Measurements from ENCODE around the gene SRMS. TPM values are rescaled to one million over a fixed set of nuclear protein-coding genes. Genes with fewer than 3 reads are reported as not detected.
A peak's percentile ranks its signal among the peaks of the same experiment; 100 is the strongest.
"Not testable (repeated sequence)": the region's sequence is repeated elsewhere in the genome, so short reads cannot be mapped to it uniquely, and the experiment has no call there.

The SRMS gene
- total RNA-seq, 2 donors from 2014 or later, result not detected

GRCh38 chr20:63568170-63568981 is 20.8 kb upstream of the SRMS start:
- DNase-seq (no peak), ATAC-seq (peak; percentile 2)
- intact Hi-C loops (cut with DNase I), result no loop called here

- ATAC-seq (peak; percentile 33 to 50), DNase-seq (peak; percentile 65)
- intact Hi-C loops (cut with DNase I), result no loop called here
Measured at GRCh38 chr20:63567386-63568169, 20.0 kb upstream of the SRMS start.

GRCh38 chr20:63567136-63567385 is 19.5 kb upstream of the SRMS start:
- intact Hi-C loops (cut with DNase I), result no loop called here
- no peak for DNase-seq
- peak; percentile 2 for ATAC-seq

- intact Hi-C loops (cut with DNase I), result no loop called here
- ATAC-seq (no peak), DNase-seq (no peak)
Measured at GRCh38 chr20:63566395-63567135, 19.0 kb upstream of the SRMS start.

GRCh38 chr20:63565699-63566335 is 18.3 kb upstream of the SRMS start:
- no peak for ATAC-seq
- intact Hi-C loops (cut with DNase I), result no loop called here
- DNase-seq, result no peak

GRCh38 chr20:63565021-63565698 is 17.6 kb upstream of the SRMS start:
- no peak for ATAC-seq
- intact Hi-C loops (cut with DNase I), result no loop called here
- DNase-seq, result no peak

GRCh38 chr20:63564036-63564810 is 16.7 kb upstream of the SRMS start:
- intact Hi-C loops (cut with DNase I), result no loop called here
- no peak for ATAC-seq
- no peak for DNase-seq

GRCh38 chr20:63563225-63563935 is 15.8 kb upstream of the SRMS start:
- no peak for ATAC-seq
- intact Hi-C loops (cut with DNase I), result no loop called here
- no peak for DNase-seq

GRCh38 chr20:63562461-63563224 is 15.1 kb upstream of the SRMS start:
- DNase-seq, result no peak
- ATAC-seq, result no peak
- intact Hi-C loops (cut with DNase I), result no loop called here

- intact Hi-C loops (cut with DNase I), result no loop called here
- ATAC-seq (no peak), DNase-seq (no peak)
Measured at GRCh38 chr20:63561624-63562396, 14.3 kb upstream of the SRMS start.

GRCh38 chr20:63560856-63561609 is 13.5 kb upstream of the SRMS start:
- no peak for ATAC-seq
- DNase-seq, result no peak
- intact Hi-C loops (cut with DNase I), result no loop called here

GRCh38 chr20:63560333-63560805 is 12.8 kb upstream of the SRMS start:
- DNase-seq, result no peak
- ATAC-seq, result no peak
- intact Hi-C loops (cut with DNase I), result no loop called here

GRCh38 chr20:63559485-63560332 is 12.2 kb upstream of the SRMS start:
- ATAC-seq; DNase-seq; intact Hi-C loops (cut with DNase I): not testable (repeated sequence)

GRCh38 chr20:63558804-63559484 is 11.4 kb upstream of the SRMS start:
- DNase-seq, result no peak
- no peak for ATAC-seq
- intact Hi-C loops (cut with DNase I), result no loop called here
